Kidney (tissue), 14 donors: ENCODE measurements around the gene MRPS17. TPM values are rescaled to one million over a fixed set of nuclear protein-coding genes. Genes with fewer than 3 reads are reported as not detected.

ENCODE experiments used
- DNase-seq, 5 donors: peaks; one replicate each; pipeline ENCODE4 v3.0.0-alpha.2; 2013 to 2020
- FAIRE-seq: peaks from 2 replicates; lab custom pipeline; 2012; peaks lifted over from hg19 to GRCh38; lab: Jason Lieb, UNC
- H3K27ac ChIP-seq, 2 donors: one replicate each; pipeline ENCODE4 v1.7.0; 2013; ENCODE audit warnings: low read depth in 2 of 2, low read length in 2 of 2, inconsistent platforms in 1 of 2
- H3K27me3 ChIP-seq: one replicate; pipeline ENCODE4 v1.7.1; 2013; ENCODE audit warnings: low read length, inconsistent platforms; ENCODE audit not compliant: control insufficient read depth, insufficient read depth
- H3K36me3 ChIP-seq, 3 donors: one replicate each; pipeline versions ENCODE4 v1.7.0 to v1.7.1; 2013; ENCODE audit warnings: low read length in 3 of 3, control low read depth in 1 of 3, inconsistent platforms in 1 of 3; ENCODE audit not compliant: insufficient read depth in 3 of 3, control insufficient read depth in 2 of 3
- H3K4me1 ChIP-seq, 3 donors: one replicate each; pipeline versions ENCODE4 v1.7.0 to v1.7.1; 2013; ENCODE audit warnings: low read length in 3 of 3, inconsistent platforms in 1 of 3, low read depth in 1 of 3; ENCODE audit not compliant: control insufficient read depth in 2 of 3, insufficient read depth in 2 of 3
- H3K4me3 ChIP-seq, 3 donors: one replicate each; pipeline versions ENCODE4 v1.7.0 to v1.8.1; 2013; ENCODE audit warnings: low read length in 3 of 3, control low read depth in 1 of 3, inconsistent platforms in 1 of 3
- H3K9ac ChIP-seq, 3 donors: one replicate each; pipeline versions ENCODE4 v1.7.0 to v1.7.1; 2013; ENCODE audit warnings: low read length in 3 of 3, control low read depth in 1 of 3, inconsistent platforms in 1 of 3
- H3K9me3 ChIP-seq, 3 donors: one replicate each; pipeline versions ENCODE4 v1.7.0 to v1.7.1; 2013; ENCODE audit warnings: low read length in 3 of 3, control low read depth in 1 of 3, inconsistent platforms in 1 of 3; ENCODE audit not compliant: control insufficient read depth in 2 of 3, insufficient read depth in 1 of 3
- intact Hi-C: fragments of 100-400 bp; cut with DNase I; formaldehyde crosslinking; loops from one replicate; pipeline ENCODE4 v1.11.1; 2022
- polyA plus RNA-seq: library from polyadenylated mRNA; stranded (reverse); fragments of 350-450 nt; fragmentation: Illumina TruSeq; extraction: RNeasy Lipid Tissue Mini Kit (QIAGEN cat#74804); gene quantifications from one replicate; pipeline ENCODE4 v1.2.3, GENCODE V29; 2014; ENCODE audit warnings: low read depth, low replicate concordance; ENCODE audit not compliant: insufficient read depth
- total RNA-seq: library from RNA; stranded (reverse); fragmentation: NEBNext Ultra II Directional; extraction: Animal tissue kit (Norgen Biotek cat#: 25700); gene quantifications from one replicate; pipeline ENCODE4 v1.2.1, GENCODE V29; 2021
- TF ChIP-seq, protein P1 (sequence below): IDR thresholded peaks from 3 replicates; pipeline ENCODE4 v1.5.1; 2012; ENCODE audit warnings: mild to moderate bottlenecking, moderate library complexity, borderline replicate concordance; ENCODE audit not compliant: insufficient read depth; ENCODE audit errors: extremely low read depth
- donor health status: control.
- donor health status: control.
- donor health status: control.
- donor health status: control.
- donor health status: control.
- donor health status: DM: yes; HTN: yes; CAD: no.
- donor health status: Normal renal cell carcinoma (clear cell type).

The MRPS17 gene
- total and polyA plus RNA-seq, 2 donors from 2014 or later: 12.5 to 26.8 TPM

DNA sequence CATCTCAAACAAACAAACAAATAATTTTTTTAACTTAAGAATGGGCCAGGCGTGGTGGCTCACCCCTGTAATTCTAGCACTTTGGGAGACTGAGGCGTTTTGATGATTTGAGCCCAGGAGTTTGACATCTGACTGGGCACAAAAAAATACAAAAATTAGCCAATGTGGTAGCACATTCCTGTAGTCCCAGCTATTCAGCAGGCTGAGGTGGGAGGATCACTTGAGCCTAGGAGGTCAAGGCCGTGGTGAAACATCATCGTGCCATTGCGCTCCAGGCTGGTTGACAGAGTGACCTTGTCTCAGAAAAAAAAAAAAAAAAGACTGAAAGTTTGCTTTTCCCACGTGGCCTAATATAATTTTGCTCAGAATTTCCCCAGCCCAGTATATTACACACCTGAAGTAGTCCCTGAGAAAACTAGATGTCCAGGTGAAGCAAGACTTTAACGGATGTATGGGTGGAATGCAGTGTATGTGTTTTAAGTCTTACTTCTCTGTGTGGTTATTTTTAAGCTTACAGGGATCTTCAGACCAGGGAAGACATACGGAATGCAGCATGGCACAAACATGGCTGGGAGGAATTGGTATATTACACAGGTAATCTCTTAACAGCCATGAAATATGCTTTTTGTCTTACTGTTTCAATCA, 45.3 kb downstream of the MRPS17 start:
- FAIRE-seq: no peak
- intact Hi-C loops: loop anchor here (10.0 kb wide), 1 partner anchor 352 kb away; no protein-coding TSS in a partner anchor
- Histone ChIP-seq H3K9me3 (no peaks in the 10 kb centered on the region), H3K4me1 (no peaks in the 10 kb centered on the region), H3K4me3 (no peak overlapping the region), H3K27me3 (no peaks in the 10 kb centered on the region), H3K36me3 (peaks cover 5 to 22% (median 19%) of the 10 kb centered on the region in 3 donors), H3K27ac (no peak overlapping the region), H3K9ac (no peak overlapping the region)
- DNase-seq: no peak
- TF ChIP-seq, protein P1, sequence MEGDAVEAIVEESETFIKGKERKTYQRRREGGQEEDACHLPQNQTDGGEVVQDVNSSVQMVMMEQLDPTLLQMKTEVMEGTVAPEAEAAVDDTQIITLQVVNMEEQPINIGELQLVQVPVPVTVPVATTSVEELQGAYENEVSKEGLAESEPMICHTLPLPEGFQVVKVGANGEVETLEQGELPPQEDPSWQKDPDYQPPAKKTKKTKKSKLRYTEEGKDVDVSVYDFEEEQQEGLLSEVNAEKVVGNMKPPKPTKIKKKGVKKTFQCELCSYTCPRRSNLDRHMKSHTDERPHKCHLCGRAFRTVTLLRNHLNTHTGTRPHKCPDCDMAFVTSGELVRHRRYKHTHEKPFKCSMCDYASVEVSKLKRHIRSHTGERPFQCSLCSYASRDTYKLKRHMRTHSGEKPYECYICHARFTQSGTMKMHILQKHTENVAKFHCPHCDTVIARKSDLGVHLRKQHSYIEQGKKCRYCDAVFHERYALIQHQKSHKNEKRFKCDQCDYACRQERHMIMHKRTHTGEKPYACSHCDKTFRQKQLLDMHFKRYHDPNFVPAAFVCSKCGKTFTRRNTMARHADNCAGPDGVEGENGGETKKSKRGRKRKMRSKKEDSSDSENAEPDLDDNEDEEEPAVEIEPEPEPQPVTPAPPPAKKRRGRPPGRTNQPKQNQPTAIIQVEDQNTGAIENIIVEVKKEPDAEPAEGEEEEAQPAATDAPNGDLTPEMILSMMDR: no peak

DNA sequence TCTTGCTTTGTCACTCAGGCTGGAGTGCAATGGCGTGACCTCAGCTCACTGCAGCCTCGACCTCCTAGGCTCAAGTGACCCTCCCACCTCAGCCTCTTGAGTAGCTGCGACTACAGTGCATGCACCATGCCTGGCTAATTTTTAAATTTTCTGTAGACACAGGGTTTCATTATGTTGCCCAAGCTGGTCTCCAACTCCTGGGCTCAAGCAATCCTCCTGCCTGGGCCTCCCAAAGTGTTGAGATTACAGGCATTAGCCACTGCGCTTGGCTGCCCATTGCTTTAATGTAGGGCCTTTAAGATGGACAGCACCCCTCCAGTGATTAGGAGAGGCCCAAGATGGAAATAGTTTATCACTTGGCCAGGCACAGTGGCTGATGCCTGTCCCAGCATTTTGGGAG, 52.1 kb downstream of the MRPS17 start:
- no peaks in the 10 kb centered on the region for H3K27me3 ChIP-seq
- FAIRE-seq (no peak), DNase-seq (no peak)
- intact Hi-C loops: no loop called here
- H3K9ac ChIP-seq: no peak overlapping the region
- H3K27ac ChIP-seq: no peak overlapping the region
- no peak overlapping the region for H3K4me3 ChIP-seq
- H3K36me3 ChIP-seq: peaks cover 0 to 1% (median 0%) of the 10 kb centered on the region in 3 donors
- TF ChIP-seq, protein P1: no peak
- no peaks in the 10 kb centered on the region for H3K9me3 ChIP-seq
- no peaks in the 10 kb centered on the region for H3K4me1 ChIP-seq

Other genes with a start within 250 kb of the MRPS17 start
- gene SEPTIN14, start 89.1 kb upstream of the MRPS17 start, total RNA-seq: not detected
- not detected for gene SEPTIN14, start 89.1 kb upstream of the MRPS17 start, polyA plus RNA-seq
- gene ZNF713, start 64.4 kb upstream of the MRPS17 start, total RNA-seq: 5.3 TPM
- gene ZNF713, start 64.4 kb upstream of the MRPS17 start, polyA plus RNA-seq: 7.1 TPM
- gene NIPSNAP2, start 12.7 kb downstream of the MRPS17 start, total RNA-seq: 64.4 TPM
- 60.3 TPM for gene NIPSNAP2, start 12.7 kb downstream of the MRPS17 start, polyA plus RNA-seq
- 9.0 TPM for gene PSPH, start 99.6 kb downstream of the MRPS17 start, total RNA-seq
- 17.8 TPM for gene PSPH, start 99.6 kb downstream of the MRPS17 start, polyA plus RNA-seq
- 92.8 TPM for gene CCT6A, start 99.9 kb downstream of the MRPS17 start, total RNA-seq
- gene CCT6A, start 99.9 kb downstream of the MRPS17 start, polyA plus RNA-seq: 124 TPM
- 202 TPM for gene SUMF2, start 112.4 kb downstream of the MRPS17 start, total RNA-seq
- 175 TPM for gene SUMF2, start 112.4 kb downstream of the MRPS17 start, polyA plus RNA-seq
- gene PHKG1, start 141.1 kb downstream of the MRPS17 start, total RNA-seq: 0.91 TPM
- gene PHKG1, start 141.1 kb downstream of the MRPS17 start, polyA plus RNA-seq: not detected
- gene CHCHD2, start 154.6 kb downstream of the MRPS17 start, total RNA-seq: 261 TPM
- gene CHCHD2, start 154.6 kb downstream of the MRPS17 start, polyA plus RNA-seq: 763 TPM
- 10.3 TPM for gene NUPR2, start 164.5 kb downstream of the MRPS17 start, total RNA-seq
- gene NUPR2, start 164.5 kb downstream of the MRPS17 start, polyA plus RNA-seq: 39.6 TPM